NCI-H446 treated with DMSO at 0.1 percent for 48 hours (cell line): Measurements from ENCODE around the gene KCNJ13.

Experiments used
- DNase-seq: peaks from one replicate; lab custom pipeline; 2025; lab: John Stamatoyannopoulos, UW

Gene KCNJ13

GRCh38 chr2:232776435-232776834 is at the start of gene KCNJ13:
Gene KCNJ13 (minus strand): TSS chr2:232776565. CDS start chr2:232771362, 5,203 bp downstream.
- no peak for DNase-seq

DNA sequence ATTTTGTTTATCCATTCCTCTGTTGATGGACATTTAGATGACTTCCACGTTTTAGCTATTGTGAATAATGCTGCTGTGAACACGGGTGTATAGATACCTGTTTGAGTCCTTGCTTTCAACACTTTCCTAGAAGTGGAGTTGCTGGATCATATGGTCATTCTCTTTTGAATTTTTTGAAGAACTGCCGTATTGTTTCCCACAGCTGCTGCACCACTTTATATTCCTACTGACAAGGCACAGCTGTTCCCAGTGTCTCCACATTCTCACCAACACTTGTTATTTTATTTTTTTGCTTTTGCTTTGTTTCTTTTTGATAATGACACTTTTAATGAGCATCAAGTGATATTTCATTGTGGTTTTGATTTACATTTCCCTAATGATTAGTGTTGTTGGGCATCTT is 41.4 kb upstream of the KCNJ13 start:
- no peak for DNase-seq

DNA sequence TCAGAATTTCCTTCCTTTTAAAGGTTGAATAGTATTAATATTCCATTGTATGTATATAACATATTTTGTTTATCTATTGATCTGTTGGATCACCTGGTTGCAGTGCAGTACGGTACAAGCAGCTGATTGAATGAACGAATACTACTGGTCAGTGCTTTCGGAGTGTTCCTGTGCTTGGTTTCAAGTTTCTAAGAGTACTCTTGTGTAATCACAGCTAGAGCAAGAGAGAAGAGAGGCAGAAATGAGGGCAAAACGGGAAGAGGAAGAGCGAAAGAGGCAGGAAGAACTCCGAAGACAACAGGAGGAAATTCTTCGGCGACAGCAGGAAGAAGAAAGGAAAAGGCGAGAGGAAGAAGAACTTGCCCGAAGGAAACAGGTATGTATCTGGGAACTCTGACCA is 40.3 kb upstream of the KCNJ13 start:
- DNase-seq = no peak

GRCh38 chr2:232815569-232815968 is 39.2 kb upstream of the KCNJ13 start:
- DNase-seq = no peak

GRCh38 chr2:232810444-232810843 is 34.1 kb upstream of the KCNJ13 start:
- DNase-seq = no peak

DNA sequence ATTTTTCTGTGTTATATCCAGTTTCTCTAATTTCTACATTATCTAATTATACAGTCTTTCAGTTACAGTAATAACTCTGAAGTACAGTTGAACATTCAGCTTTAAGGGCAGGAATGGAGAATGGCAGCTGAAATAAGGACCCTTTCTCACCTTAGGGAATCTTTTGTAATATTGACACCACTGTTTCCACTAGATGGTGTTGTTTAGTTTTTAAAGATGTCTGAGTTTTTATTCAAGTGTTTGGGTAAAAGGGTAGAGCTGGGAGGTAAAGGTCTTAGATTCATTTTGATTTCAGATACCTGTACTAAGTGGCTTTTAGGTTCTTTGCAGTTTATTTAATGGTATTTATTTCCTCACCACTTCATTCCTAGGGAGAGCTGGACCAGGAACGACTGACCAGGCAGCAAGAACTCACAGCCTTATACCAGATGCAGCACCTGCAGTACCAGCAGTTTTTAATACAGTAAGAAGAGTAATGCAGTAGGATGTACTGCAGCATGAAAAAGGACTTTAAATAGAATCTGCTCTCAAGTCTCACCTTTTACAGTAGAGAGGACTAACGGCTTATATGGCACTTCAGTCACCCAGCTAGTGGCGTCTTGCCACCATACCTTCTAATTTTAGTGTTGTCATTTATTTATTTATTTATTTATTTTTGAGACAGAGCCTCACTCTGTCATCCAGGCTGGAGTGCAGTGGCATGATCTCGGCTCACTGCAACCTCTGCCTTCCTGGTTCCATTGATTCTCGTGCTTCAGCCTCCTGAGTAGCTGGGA is 33.2 kb upstream of the KCNJ13 start:
- no peak for DNase-seq

- DNase-seq = no peak
Measured at GRCh38 chr2:232802091-232802490, 25.7 kb upstream of the KCNJ13 start.

DNA sequence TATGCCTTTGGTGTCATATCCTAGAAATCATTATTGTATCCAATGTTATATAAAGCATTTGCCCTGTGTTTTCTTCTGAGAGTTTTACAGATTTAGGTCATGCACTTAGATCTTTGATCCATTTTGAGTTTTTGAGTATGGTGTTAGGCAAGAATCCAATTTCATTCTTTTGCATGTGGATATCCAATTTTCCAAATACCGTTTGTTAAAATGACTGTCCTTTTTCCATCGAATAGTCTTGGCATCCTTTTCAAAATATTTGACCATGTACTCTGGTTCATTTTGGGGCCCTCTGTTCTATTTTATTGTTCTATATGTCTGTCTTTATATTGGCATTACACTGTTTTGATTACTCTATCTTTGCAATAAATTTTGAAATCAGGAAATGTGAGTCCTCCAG is 23.8 kb upstream of the KCNJ13 start:
- DNase-seq = no peak

- no peak for DNase-seq
Measured at GRCh38 chr2:232798187-232798586, 21.8 kb upstream of the KCNJ13 start.

- DNase-seq = no peak
Measured at GRCh38 chr2:232795920-232796319, 19.6 kb upstream of the KCNJ13 start.

GRCh38 chr2:232794981-232795380 is 18.6 kb upstream of the KCNJ13 start:
- DNase-seq = no peak

- no peak for DNase-seq
Measured at GRCh38 chr2:232793271-232793670, 16.9 kb upstream of the KCNJ13 start.

- no peak for DNase-seq
Measured at GRCh38 chr2:232791518-232791917, 15.2 kb upstream of the KCNJ13 start.

GRCh38 chr2:232789082-232789481 is 12.7 kb upstream of the KCNJ13 start:
- DNase-seq = no peak

- DNase-seq = no peak
Measured at GRCh38 chr2:232787806-232788205, 11.4 kb upstream of the KCNJ13 start.

- DNase-seq = no peak
Measured at GRCh38 chr2:232783278-232783677, 6.9 kb upstream of the KCNJ13 start.

DNA sequence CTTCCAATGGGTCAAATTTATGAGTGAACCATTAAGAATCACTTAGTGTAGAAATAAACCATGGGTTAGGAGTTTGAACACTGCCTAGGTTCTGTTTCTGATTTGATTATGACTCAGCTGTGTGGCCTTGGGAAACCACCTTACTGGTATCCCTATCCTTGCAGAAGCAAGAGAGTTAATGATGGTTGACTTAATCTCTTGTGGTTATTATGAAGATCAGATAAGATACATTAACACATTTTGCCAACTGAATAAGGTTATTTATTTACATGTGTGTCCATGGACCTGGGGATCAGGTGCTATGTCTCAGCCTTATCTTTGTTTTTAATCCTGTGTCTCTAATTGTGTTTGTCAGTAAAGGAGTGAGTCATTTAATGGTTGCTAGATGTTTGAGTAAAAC is 5.4 kb upstream of the KCNJ13 start:
- no peak for DNase-seq

- no peak for DNase-seq
Measured at GRCh38 chr2:232779934-232780333, 3.6 kb upstream of the KCNJ13 start.

DNA sequence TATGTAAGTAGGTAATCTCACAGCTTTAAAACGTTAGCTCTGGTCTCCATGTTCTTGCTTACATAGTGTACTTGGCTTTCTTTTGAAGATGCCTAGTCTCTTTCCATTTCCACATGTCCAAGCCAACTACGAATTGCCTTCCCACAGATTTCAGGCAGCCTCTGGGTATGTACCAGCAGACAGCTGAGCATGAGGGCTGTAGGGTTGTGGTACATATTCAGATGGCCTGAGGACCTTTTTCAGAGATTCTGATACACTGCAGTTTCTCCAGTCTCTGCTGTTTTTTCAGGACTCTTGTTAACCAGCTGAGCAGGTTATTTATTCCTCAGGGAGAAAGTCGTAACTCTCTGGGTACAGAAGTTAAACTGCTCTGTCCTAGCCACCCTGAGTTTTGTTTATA is 3.1 kb upstream of the KCNJ13 start:
- no peak for DNase-seq

DNA sequence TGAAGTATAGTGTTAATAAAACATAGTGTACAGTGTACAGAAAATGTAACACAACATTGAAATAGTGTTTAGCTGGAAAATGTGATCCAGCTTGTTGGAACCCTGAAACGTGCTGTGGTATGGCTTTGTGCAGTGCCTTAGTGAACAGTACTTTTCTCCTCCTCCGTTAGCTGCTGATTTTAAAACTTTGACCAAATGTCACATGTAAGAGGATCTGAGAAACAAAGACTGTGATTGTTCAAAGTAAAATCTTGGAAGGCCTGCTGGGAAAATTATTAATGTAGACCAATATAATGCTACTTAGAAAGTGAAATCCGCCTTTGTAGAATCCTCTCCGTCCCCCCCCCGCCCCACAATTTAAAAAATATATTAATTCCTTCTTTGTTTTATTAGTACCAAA is 911 bp upstream of the KCNJ13 start:
- DNase-seq = no peak

- no peak for DNase-seq
Measured at GRCh38 chr2:232773815-232774214, 2.5 kb downstream of the KCNJ13 start.

GRCh38 chr2:232772531-232772930 is 3.8 kb downstream of the KCNJ13 start:
- no peak for DNase-seq

GRCh38 chr2:232771870-232772269 is 4.5 kb downstream of the KCNJ13 start:
- DNase-seq = no peak

- no peak for DNase-seq
Measured at GRCh38 chr2:232770207-232770606, 6.2 kb downstream of the KCNJ13 start.
